B cell (primary cell): ENCODE data around the gene TBC1D14. TPM values are rescaled to one million over a fixed set of nuclear protein-coding genes. Genes with fewer than 3 reads are reported as not detected.

Experiments used
- ATAC-seq: fragments of 200-7000 bp; cut with Tn5 transposase; one replicate; pipeline ENCODE4 v1.10.0; 2021; ENCODE audit warnings: low read depth, mild to moderate bottlenecking, moderate number of reproducible peaks, moderate library complexity
- CTCF ChIA-PET: fragments of 350-600 bp; sonication (Branson Sonifier 250); formaldehyde crosslinking; loops from one replicate; lab custom pipeline; 2021; ENCODE audit warnings: antibody characterized with exemption, inconsistent platforms; lab: Charles Lee
- POLR2A ChIA-PET: fragments of 350-600 bp; sonication (Branson Sonifier 250); formaldehyde crosslinking; loops from one replicate; lab custom pipeline; 2021; ENCODE audit warnings: antibody characterized with exemption; lab: Charles Lee
- DNase-seq: peaks from one replicate; pipeline ENCODE4 v3.0.0; 2013
- H2AFZ ChIP-seq: 2 replicates; pipeline ENCODE4 v1.6.1; 2012; ENCODE audit warnings: mild to moderate bottlenecking, low read depth, low read length; ENCODE audit not compliant: insufficient read depth, poor library complexity, severe bottlenecking
- H3K27ac ChIP-seq, 2 donors: 1 replicate in 1 of 2; 2 replicates in 1 of 2; pipeline ENCODE4 v1.5.1; 2012 to 2013; ENCODE audit warnings: low read length in 2 of 2, mild to moderate bottlenecking in 2 of 2, moderate library complexity in 1 of 2
- H3K27me3 ChIP-seq, 4 experiments: fragments of 200-600 bp in 1 of 4; sonication (generic) in 1 of 4; replicated peaks in 1 of 4; 1 replicate in 2 of 4; 2 replicates in 2 of 4; pipeline versions ENCODE4 v1.6.1 to v1.7.0; 2013 to 2016; ENCODE audit warnings: low read length in 3 of 4, mild to moderate bottlenecking in 2 of 4, mixed read lengths in 1 of 4, moderate library complexity in 1 of 4; ENCODE audit not compliant: insufficient read depth in 4 of 4, control insufficient read depth in 3 of 4; ENCODE audit errors: control extremely low read depth in 1 of 4
- H3K36me3 ChIP-seq, 2 experiments: replicated peaks in 1 of 2; 1 replicate in 1 of 2; 2 replicates in 1 of 2; pipeline versions ENCODE4 v1.6.1 to v1.7.1; 2013; ENCODE audit warnings: low read length in 1 of 2; ENCODE audit not compliant: insufficient read depth in 2 of 2, control insufficient read depth in 1 of 2; ENCODE audit errors: control extremely low read depth in 1 of 2, extremely low read depth in 1 of 2
- H3K4me1 ChIP-seq, 2 donors: fragments of 200-600 bp in 1 of 2; sonication (generic) in 1 of 2; 1 replicate in 1 of 2; 2 replicates in 1 of 2; pipeline versions ENCODE4 v1.5.1 to v1.6.1; 2013 to 2017; ENCODE audit warnings: low read length in 2 of 2; ENCODE audit not compliant: control insufficient read depth in 2 of 2, insufficient read depth in 2 of 2
- H3K4me2 ChIP-seq: replicated peaks from 2 replicates; pipeline ENCODE3; 2012; ENCODE audit warnings: mild to moderate bottlenecking, low read depth, low read length; ENCODE audit not compliant: poor library complexity, severe bottlenecking
- H3K4me3 ChIP-seq, 5 experiments: fragments of 200-600 bp in 1 of 5; sonication (generic) in 1 of 5; 1 replicate in 3 of 5; 2 replicates in 2 of 5; pipeline versions ENCODE4 v1.5.1 to v1.7.0; 2011 to 2016; ENCODE audit warnings: low read length in 4 of 5, mild to moderate bottlenecking in 4 of 5, low read depth in 2 of 5, control low read depth in 1 of 5, moderate library complexity in 1 of 5; ENCODE audit not compliant: insufficient read depth in 1 of 5; ENCODE audit errors: control extremely low read depth in 1 of 5, extremely low read depth in 1 of 5
- H3K79me2 ChIP-seq: fragments of 200-600 bp; sonication (generic); one replicate; pipeline ENCODE4 v1.6.0; 2016; ENCODE audit warnings: low read length; ENCODE audit not compliant: control insufficient read depth, insufficient read depth
- H3K9ac ChIP-seq: fragments of 200-600 bp; sonication (generic); 2 replicates; pipeline ENCODE4 v1.6.1; 2017; ENCODE audit warnings: mild to moderate bottlenecking, low read length, moderate library complexity
- H3K9me3 ChIP-seq, 3 donors: one replicate each; pipeline versions ENCODE4 v1.6.1 to v1.7.1; 2013; ENCODE audit warnings: low read length in 2 of 3; ENCODE audit not compliant: control insufficient read depth in 2 of 3, insufficient read depth in 1 of 3; ENCODE audit errors: control extremely low read depth in 1 of 3
- H4K20me1 ChIP-seq: 2 replicates; pipeline ENCODE4 v1.6.0; 2012; ENCODE audit warnings: mild to moderate bottlenecking, low read length; ENCODE audit not compliant: insufficient read depth, control insufficient read depth, poor library complexity, severe bottlenecking
- H3K27ac Mint-ChIP-seq: one replicate; pipeline ENCODE4 v1.8.0; 2021; ENCODE audit warnings: mixed read lengths
- H3K27me3 Mint-ChIP-seq: one replicate; pipeline ENCODE4 v1.8.0; 2021; ENCODE audit warnings: mixed read lengths
- H3K4me1 Mint-ChIP-seq: one replicate; pipeline ENCODE4 v1.8.0; 2021; ENCODE audit warnings: mixed read lengths
- H3K4me3 Mint-ChIP-seq: one replicate; pipeline ENCODE4 v1.8.0; 2021; ENCODE audit warnings: mixed read lengths
- H3K9me3 Mint-ChIP-seq: one replicate; pipeline ENCODE4 v1.8.0; 2022; ENCODE audit warnings: mixed read lengths; ENCODE audit not compliant: insufficient read depth
- CTCF ChIP-seq: fragments of 200-600 bp; IDR thresholded peaks from one replicate; pipeline ENCODE4 v1.8.0; 2022; ENCODE audit warnings: antibody characterized with exemption, mild to moderate bottlenecking
- EZH2 ChIP-seq: IDR thresholded peaks from 2 replicates; pipeline ENCODE4 v1.6.1; 2012; ENCODE audit warnings: borderline replicate concordance, low read depth, mild to moderate bottlenecking, moderate library complexity, low read length; ENCODE audit not compliant: insufficient read depth, poor library complexity, severe bottlenecking
- WGBS: methylation state at CpG from one replicate; pipeline ENCODE4 v1.1.5; 2013; ENCODE audit warnings: missing lambda C conversion rate; ENCODE audit not compliant: insufficient coverage; 5-methylcytosine and 5-hydroxymethylcytosine counted together
- intact Hi-C: fragments of 100-400 bp; cut with micrococcal nuclease; formaldehyde crosslinking; loops from one replicate; pipeline ENCODE4 v1.10.0; 2022
- polyA plus RNA-seq: library from polyadenylated mRNA; depleted of rRNA; stranded (reverse); fragments of >200 nt; gene quantifications from 2 replicates; pipeline ENCODE4 v1.2.3, GENCODE V29; 2012
- total RNA-seq, 2 donors: library from RNA; stranded (reverse); fragments of 120-200 nt in 1 of 2; gene quantifications; 1 replicate in 1 of 2; 2 replicates in 1 of 2; pipeline versions ENCODE4 v1.2.3 to v1.2.4, GENCODE V29; 2013 to 2022

Gene TBC1D14
- total and polyA plus RNA-seq, 2 donors (not counting 1 experiment from before 2014, with no cell fraction given), result 21.9 to 42.0 TPM

DNA sequence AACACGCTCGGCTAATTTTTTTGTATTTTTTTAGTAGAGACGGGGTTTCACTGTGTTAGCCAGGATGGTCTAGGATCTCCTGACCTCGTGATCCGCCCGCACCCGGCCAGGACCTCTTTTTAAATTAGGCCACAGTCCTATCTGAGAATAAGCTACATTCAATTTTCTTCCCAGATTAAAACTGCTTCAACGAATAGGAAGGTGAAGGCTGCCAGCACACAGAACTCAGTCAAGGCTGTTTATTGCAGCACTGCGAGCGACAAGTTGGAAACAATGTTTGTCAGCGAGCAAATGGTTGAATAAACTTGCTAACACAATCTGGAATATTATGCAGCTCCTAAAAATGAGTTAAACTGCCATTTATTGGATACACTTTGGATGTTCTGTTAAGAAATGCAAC lies 156.4 kb downstream of the TBC1D14 start:
- TF ChIP-seq EZH2 (no peak), CTCF (no peak)
- H3K36me3 ChIP-seq, result peaks cover 2 to 31% of the 10 kb centered on the region in 2 experiments
- H3K9me3 ChIP-seq, result no peaks in the 10 kb centered on the region
- peak overlapping the region; percentile 85 for H3K4me2 ChIP-seq
- no peak overlapping the region for H3K27ac ChIP-seq
- ChIA-PET POLR2A (interaction anchor here (0.6 to 4.8 kb wide), 3 partner anchors 24 to 427 kb away, joined by 3 to 36 read pairs (median 11); partner anchors contain the start of gene TADA2B), CTCF (interaction anchor here (2.0 to 11.2 kb wide), 4 partner anchors 9 to 349 kb away, joined by 8 to 164 read pairs (median 122); partner anchors contain the start of genes BLOC1S4 and TADA2B)
- H3K4me3 ChIP-seq, result no peak overlapping the region
- WGBS, result 93% methylated on average over 3 of the region's 11 CpGs
- H3K4me1 ChIP-seq, result peaks cover 26 to 36% of the 10 kb centered on the region in 2 donors
- no peak overlapping the region for H3K4me3 Mint-ChIP-seq
- intact Hi-C loops, result no loop called here
- H3K27me3 Mint-ChIP-seq, result peaks cover 3% of the 10 kb centered on the region
- ATAC-seq, result no peak
- peaks cover 54% of the 10 kb centered on the region for H4K20me1 ChIP-seq
- H3K9me3 Mint-ChIP-seq, result no peaks in the 10 kb centered on the region
- no peaks in the 10 kb centered on the region for H3K27me3 ChIP-seq
- no peak for DNase-seq
- no peak overlapping the region for H3K27ac Mint-ChIP-seq
- H3K4me1 Mint-ChIP-seq, result peaks cover 44% of the 10 kb centered on the region
- H3K9ac ChIP-seq, result no peak overlapping the region
- no peak overlapping the region for H2AFZ ChIP-seq
- H3K79me2 ChIP-seq, result peaks cover 35% of the 10 kb centered on the region

DNA sequence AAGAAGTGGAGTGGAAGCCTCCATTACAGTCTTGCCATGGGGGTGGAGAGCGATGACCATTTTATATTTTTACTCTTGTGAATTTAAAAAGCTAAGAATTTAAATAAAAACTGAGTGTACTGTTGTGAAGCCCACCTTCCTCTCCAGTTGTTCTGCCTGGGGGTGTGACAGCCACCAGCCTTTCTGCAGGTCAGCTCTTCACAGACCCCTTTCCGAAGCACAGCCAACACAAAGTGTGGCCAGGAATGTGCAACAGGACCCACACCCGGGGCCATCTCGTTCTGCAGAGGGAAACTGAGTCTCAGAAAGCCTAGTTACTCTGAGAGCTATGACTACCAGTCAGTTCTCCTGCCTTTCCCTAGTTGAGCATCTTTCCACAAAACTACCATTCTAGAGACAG lies 156.9 kb downstream of the TBC1D14 start:
- H3K27me3 Mint-ChIP-seq, result peaks cover 3% of the 10 kb centered on the region
- H3K27ac Mint-ChIP-seq, result peak overlapping the region; percentile 37
- ATAC-seq (no peak), DNase-seq (no peak)
- 78% methylated on average over 3 of the region's 4 CpGs for WGBS
- Histone ChIP-seq H3K4me2 (peak overlapping the region; percentile 85), H3K4me3 (peak overlapping the region in 2 of 5 experiments; percentile 34 to 73), H3K9me3 (no peaks in the 10 kb centered on the region), H3K79me2 (peaks cover 35% of the 10 kb centered on the region), H3K27ac (no peak overlapping the region), H3K27me3 (peaks cover 0 to 3% (median under 1%) of the 10 kb centered on the region in 4 experiments), H4K20me1 (peaks cover 49% of the 10 kb centered on the region), H3K36me3 (peaks cover 2 to 26% of the 10 kb centered on the region in 2 experiments), H3K9ac (peak overlapping the region; percentile 87), H3K4me1 (peaks cover 26 to 37% of the 10 kb centered on the region in 2 donors), H2AFZ (no peak overlapping the region)
- peaks cover 44% of the 10 kb centered on the region for H3K4me1 Mint-ChIP-seq
- intact Hi-C loops, result no loop called here
- H3K9me3 Mint-ChIP-seq, result no peaks in the 10 kb centered on the region
- POLR2A ChIA-PET, result interaction anchor here (0.6 to 4.8 kb wide), 4 partner anchors 24 to 427 kb away, joined by 3 to 36 read pairs (median 10); partner anchors contain the start of genes TADA2B and TBC1D14
- H3K4me3 Mint-ChIP-seq, result peak overlapping the region; percentile 94
- TF ChIP-seq EZH2, result no peak
- no peak for TF ChIP-seq CTCF
- CTCF ChIA-PET, result interaction anchor here (2.0 to 11.2 kb wide), 4 partner anchors 9 to 349 kb away, joined by 8 to 164 read pairs (median 122); partner anchors contain the start of genes BLOC1S4 and TADA2B
